Breast epithelium (tissue), 4 donors: Measurements from ENCODE around the gene ZNF287. TPM values are rescaled to one million over a fixed set of nuclear protein-coding genes. Genes with fewer than 3 reads are reported as not detected.

ENCODE experiments used
- DNase-seq, 2 donors: peaks; one replicate each; pipeline ENCODE4 v3.0.0-alpha.2; 2019; ENCODE audit warnings: low spot score in 2 of 2
- H3K27ac ChIP-seq, 2 donors: fragments of 200-600 bp; sonication (generic) in 1 of 2; one replicate each; pipeline ENCODE4 v1.5.1; 2016 to 2019; ENCODE audit warnings: mild to moderate bottlenecking in 1 of 2
- H3K27me3 ChIP-seq, 2 donors: fragments of 200-600 bp; sonication (generic) in 1 of 2; one replicate each; pipeline versions ENCODE4 v1.5.1 to v1.6.0; 2017 to 2019; ENCODE audit warnings: control low read depth in 1 of 2, mild to moderate bottlenecking in 1 of 2
- H3K36me3 ChIP-seq: fragments of 200-600 bp; one replicate; pipeline ENCODE4 v1.5.1; 2019
- H3K4me1 ChIP-seq, 2 donors: fragments of 200-600 bp; sonication (generic); one replicate each; pipeline ENCODE4 v1.5.1; 2016 to 2019; ENCODE audit warnings: control low read depth in 1 of 2
- H3K4me3 ChIP-seq, 3 donors: fragments of 200-600 bp; sonication (generic); 1 replicate in 2 of 3; 2 replicates in 1 of 3; pipeline ENCODE4 v1.5.1; 2016 to 2019; ENCODE audit warnings: mild to moderate bottlenecking in 3 of 3, moderate library complexity in 2 of 3
- H3K9me3 ChIP-seq, 2 donors: fragments of 200-600 bp; sonication (generic) in 1 of 2; one replicate each; pipeline ENCODE4 v1.5.1; 2016 to 2019; ENCODE audit warnings: control low read depth in 1 of 2
- POLR2A ChIP-seq: fragments of 450-650 bp; IDR thresholded peaks from one replicate; pipeline ENCODE4 v1.6.1; 2016; ENCODE audit warnings: antibody characterized with exemption, mild to moderate bottlenecking, moderate library complexity
- POLR2AphosphoS5 ChIP-seq, 3 donors: sonication (generic); formaldehyde crosslinking; IDR thresholded peaks; one replicate each; pipeline ENCODE4 v1.6.1; 2017; ENCODE audit warnings: antibody characterized with exemption in 3 of 3
- intact Hi-C: fragments of 100-400 bp; cut with DNase I; formaldehyde crosslinking; loops from one replicate; pipeline ENCODE4 v1.15.1; 2023; ENCODE audit warnings: low total_unique reads
- total RNA-seq, 3 donors: library from RNA; depleted of rRNA; stranded (reverse); fragments of >200 nt; gene quantifications; one replicate each; pipeline ENCODE4 v1.1.0, GENCODE V29; 2016
- TF ChIP-seq, protein P1 (sequence below), 3 donors: fragments of 450-650 bp; IDR thresholded peaks; one replicate each; pipeline ENCODE4 v1.5.1; 2016 to 2017; ENCODE audit warnings: antibody characterized with exemption in 3 of 3, mild to moderate bottlenecking in 3 of 3, moderate library complexity in 3 of 3

The ZNF287 gene
- 10 to 100 TPM in 1 of 3 donors, 1 to 10 TPM in 2; 6.2 to 12.1 (median 7.2) TPM for total RNA-seq

- DNase-seq = peak; percentile 84 to 89
- intact Hi-C loops = no loop called here
- Histone ChIP-seq H3K9me3 (no peaks in the 10 kb centered on the region), H3K27ac (peak within 1 kb of the TSS; percentile 58), H3K4me1 (no peaks in the 10 kb centered on the region), H3K27me3 (no peaks in the 10 kb centered on the region), H3K4me3 (peak within 1 kb of the TSS; percentile 60 to 85 (median 84)), H3K36me3 (no peaks in the 10 kb centered on the region)
- TF ChIP-seq, protein P1, sequence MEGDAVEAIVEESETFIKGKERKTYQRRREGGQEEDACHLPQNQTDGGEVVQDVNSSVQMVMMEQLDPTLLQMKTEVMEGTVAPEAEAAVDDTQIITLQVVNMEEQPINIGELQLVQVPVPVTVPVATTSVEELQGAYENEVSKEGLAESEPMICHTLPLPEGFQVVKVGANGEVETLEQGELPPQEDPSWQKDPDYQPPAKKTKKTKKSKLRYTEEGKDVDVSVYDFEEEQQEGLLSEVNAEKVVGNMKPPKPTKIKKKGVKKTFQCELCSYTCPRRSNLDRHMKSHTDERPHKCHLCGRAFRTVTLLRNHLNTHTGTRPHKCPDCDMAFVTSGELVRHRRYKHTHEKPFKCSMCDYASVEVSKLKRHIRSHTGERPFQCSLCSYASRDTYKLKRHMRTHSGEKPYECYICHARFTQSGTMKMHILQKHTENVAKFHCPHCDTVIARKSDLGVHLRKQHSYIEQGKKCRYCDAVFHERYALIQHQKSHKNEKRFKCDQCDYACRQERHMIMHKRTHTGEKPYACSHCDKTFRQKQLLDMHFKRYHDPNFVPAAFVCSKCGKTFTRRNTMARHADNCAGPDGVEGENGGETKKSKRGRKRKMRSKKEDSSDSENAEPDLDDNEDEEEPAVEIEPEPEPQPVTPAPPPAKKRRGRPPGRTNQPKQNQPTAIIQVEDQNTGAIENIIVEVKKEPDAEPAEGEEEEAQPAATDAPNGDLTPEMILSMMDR (IDR thresholded peaks at IDR 0.05) = no peak
- peak in 2 of 3 donors; percentile 46 to 56 for TF ChIP-seq POLR2AphosphoS5 (IDR thresholded peaks at IDR 0.05)
- peak; percentile 6 for TF ChIP-seq POLR2A
These were observed at the start of gene ZNF287 for GRCh38 chr17:16568541-16569357. Gene ZNF287 (minus strand): TSS chr17:16569204. CDS start chr17:16567731, 1,473 bp downstream.

DNA sequence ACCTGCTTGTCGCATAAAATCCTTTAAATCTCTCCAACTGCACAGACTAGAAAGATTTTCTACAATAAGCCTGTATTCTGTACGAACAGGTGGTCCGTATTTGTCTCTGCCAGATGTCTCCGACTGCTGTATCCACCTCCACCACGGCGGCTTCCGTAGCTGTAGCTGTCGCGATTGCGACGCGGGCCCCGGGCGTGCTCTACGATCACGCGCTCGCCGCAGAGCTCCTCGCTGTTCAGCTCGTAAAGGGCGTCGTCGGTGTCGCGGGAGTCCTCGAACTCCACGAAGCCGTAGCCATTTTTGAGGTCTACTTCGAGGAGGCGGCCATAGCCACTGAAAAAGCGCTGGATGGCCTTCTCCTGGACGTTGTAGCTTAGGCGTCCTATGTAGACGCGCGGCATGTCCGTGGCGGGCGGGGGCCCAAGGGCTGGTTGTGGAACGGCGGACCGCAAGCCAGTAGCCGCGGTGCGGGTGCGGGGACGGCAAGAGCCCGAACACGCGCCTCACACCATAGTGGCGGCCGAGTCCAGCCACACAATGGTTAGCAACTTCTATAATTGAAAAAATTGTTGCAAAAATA is 48.6 kb upstream of the ZNF287 start:
- Histone ChIP-seq H3K9me3 (peaks cover 43 to 63% of the 10 kb centered on the region in 2 donors), H3K4me3 (no peak overlapping the region), H3K27ac (no peak overlapping the region), H3K4me1 (no peaks in the 10 kb centered on the region), H3K27me3 (no peaks in the 10 kb centered on the region), H3K36me3 (no peaks in the 10 kb centered on the region)
- intact Hi-C loops = loop anchor here (10.0 kb wide), 1 partner anchor 1097 kb away; no protein-coding TSS in a partner anchor
- TF ChIP-seq POLR2A (no peak), POLR2AphosphoS5 (IDR thresholded peaks at IDR 0.05) (no peak)
- TF ChIP-seq, protein P1 (IDR thresholded peaks at IDR 0.05) = no peak
- no peak for DNase-seq

DNA sequence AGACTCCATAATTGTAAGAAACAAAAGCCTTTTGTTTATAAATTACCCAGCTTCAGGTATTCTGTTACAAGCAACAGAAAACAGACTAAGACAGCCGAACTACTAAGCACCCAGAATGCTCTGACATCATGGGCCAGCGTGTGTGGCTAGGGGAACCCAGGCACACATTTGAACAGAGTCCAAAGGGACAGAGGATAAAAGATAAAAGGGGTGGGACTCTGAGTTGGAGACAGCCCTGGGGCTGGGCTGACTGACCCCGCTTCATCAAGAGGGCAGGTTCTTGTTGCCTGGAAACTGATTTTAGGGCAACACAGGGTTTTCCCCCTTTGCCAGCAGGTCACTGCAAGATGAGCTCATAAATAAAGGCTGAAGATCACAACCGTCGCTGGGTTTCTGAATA is 30.5 kb upstream of the ZNF287 start:
- no peak overlapping the region for H3K4me3 ChIP-seq
- no peaks in the 10 kb centered on the region for H3K27me3 ChIP-seq
- no peaks in the 10 kb centered on the region for H3K4me1 ChIP-seq
- intact Hi-C loops = no loop called here
- H3K27ac ChIP-seq = no peak overlapping the region
- no peak for DNase-seq
- peaks cover 0 to 5% of the 10 kb centered on the region in 2 donors for H3K9me3 ChIP-seq
- no peaks in the 10 kb centered on the region for H3K36me3 ChIP-seq
- TF ChIP-seq POLR2AphosphoS5 (IDR thresholded peaks at IDR 0.05) (no peak), POLR2A (no peak)
- TF ChIP-seq, protein P1 (IDR thresholded peaks at IDR 0.05) = no peak

DNA sequence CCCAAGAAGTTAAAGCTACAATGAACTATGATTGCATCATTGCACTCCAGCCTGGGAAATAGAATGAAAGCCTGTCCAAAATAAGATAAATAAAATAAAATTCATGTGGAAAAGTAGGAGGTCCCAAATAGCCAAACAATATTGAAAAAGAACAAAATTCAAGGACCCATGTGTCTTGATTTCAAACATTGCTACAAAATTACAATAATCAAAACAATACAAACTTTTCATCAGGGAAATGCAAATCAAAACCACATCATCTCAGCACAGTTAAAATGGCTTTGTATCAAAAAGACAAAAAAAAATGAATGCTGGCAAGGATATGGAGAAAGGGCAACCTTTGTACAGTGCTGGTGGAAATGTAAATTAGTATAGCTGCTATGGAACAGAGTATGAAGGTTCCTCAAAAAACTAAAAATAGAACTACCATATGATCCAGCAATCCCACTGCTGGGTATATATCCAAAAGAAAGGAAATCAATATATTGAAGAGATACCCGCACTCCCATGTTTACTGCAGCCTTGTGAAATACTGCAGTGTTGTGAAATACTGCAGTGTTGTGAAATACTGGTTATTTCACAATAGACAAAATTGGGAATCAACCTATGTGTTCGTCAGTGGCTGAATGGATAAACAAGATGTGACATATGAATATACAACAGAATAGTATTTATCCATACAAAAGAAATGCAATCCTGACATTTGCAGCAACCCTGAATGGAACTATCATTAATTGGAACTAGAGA is 24.5 kb upstream of the ZNF287 start:
- DNase-seq = no peak
- intact Hi-C loops = no loop called here
- no peaks in the 10 kb centered on the region for H3K4me1 ChIP-seq
- peak in 2 of 3 donors; percentile 54 to 56 for TF ChIP-seq POLR2AphosphoS5 (IDR thresholded peaks at IDR 0.05)
- TF ChIP-seq, protein P1 (IDR thresholded peaks at IDR 0.05) = no peak
- peak overlapping the region in 1 of 2 donors; percentile 14 for H3K27ac ChIP-seq
- no peaks in the 10 kb centered on the region for H3K9me3 ChIP-seq
- H3K4me3 ChIP-seq = peak overlapping the region in 1 of 3 donors; percentile 13
- no peaks in the 10 kb centered on the region for H3K27me3 ChIP-seq
- H3K36me3 ChIP-seq = no peaks in the 10 kb centered on the region
